Calu3 (cell line): ENCODE data around the gene PLCXD3. TPM values are rescaled to one million over a fixed set of nuclear protein-coding genes. Genes with fewer than 3 reads are reported as not detected.

Experiments
- BruUV-seq: library from RNA; stranded (reverse); fragments of 400-500 nt; replicated peaks from 2 replicates; lab custom pipeline; 2021; lab: Mats Ljungman, UMichigan
- CTCF ChIA-PET: fragments of 300-600 bp; sonication (Branson Sonifier 250); formaldehyde crosslinking; loops from one replicate; lab custom pipeline; 2022; ENCODE audit warnings: antibody characterized with exemption; lab: Charles Lee
- DNase-seq: peaks from one replicate; pipeline ENCODE4 v3.0.0; 2022
- H3K27ac Mint-ChIP-seq: one replicate; pipeline ENCODE4 v1.8.0; 2022; ENCODE audit warnings: mixed read lengths; ENCODE audit not compliant: unreplicated experiment
- H3K27me3 Mint-ChIP-seq: one replicate; pipeline ENCODE4 v1.8.0; 2022; ENCODE audit warnings: mixed read lengths; ENCODE audit not compliant: unreplicated experiment
- H3K36me3 Mint-ChIP-seq: one replicate; pipeline ENCODE4 v1.8.0; 2022; ENCODE audit warnings: mild to moderate bottlenecking, moderate library complexity, mixed read lengths; ENCODE audit not compliant: insufficient read depth, unreplicated experiment
- H3K4me1 Mint-ChIP-seq: one replicate; pipeline ENCODE4 v1.8.0; 2022; ENCODE audit warnings: mild to moderate bottlenecking, low read depth, mixed read lengths; ENCODE audit not compliant: unreplicated experiment
- H3K4me3 Mint-ChIP-seq: one replicate; pipeline ENCODE4 v1.8.0; 2022; ENCODE audit warnings: mild to moderate bottlenecking, low read depth, moderate library complexity, mixed read lengths; ENCODE audit not compliant: unreplicated experiment
- H3K9me3 Mint-ChIP-seq: one replicate; pipeline ENCODE4 v1.8.0; 2022; ENCODE audit warnings: low read depth, mixed read lengths; ENCODE audit not compliant: unreplicated experiment
- CTCF ChIP-seq: fragments of 200-600 bp; IDR thresholded peaks from one replicate; pipeline ENCODE4 v1.8.0; 2022; ENCODE audit warnings: antibody characterized with exemption; ENCODE audit not compliant: unreplicated experiment
- intact Hi-C: fragments of 100-400 bp; cut with micrococcal nuclease; formaldehyde crosslinking; loops from one replicate; pipeline ENCODE4 v1.10.0; 2022; ENCODE audit not compliant: unreplicated experiment
- total RNA-seq: library from RNA; stranded (reverse); gene quantifications from 2 replicates; pipeline ENCODE4 v1.2.3, GENCODE V29; 2022

Gene PLCXD3
- total RNA-seq, 1 experiment from 2014 or later, result not detected

DNA sequence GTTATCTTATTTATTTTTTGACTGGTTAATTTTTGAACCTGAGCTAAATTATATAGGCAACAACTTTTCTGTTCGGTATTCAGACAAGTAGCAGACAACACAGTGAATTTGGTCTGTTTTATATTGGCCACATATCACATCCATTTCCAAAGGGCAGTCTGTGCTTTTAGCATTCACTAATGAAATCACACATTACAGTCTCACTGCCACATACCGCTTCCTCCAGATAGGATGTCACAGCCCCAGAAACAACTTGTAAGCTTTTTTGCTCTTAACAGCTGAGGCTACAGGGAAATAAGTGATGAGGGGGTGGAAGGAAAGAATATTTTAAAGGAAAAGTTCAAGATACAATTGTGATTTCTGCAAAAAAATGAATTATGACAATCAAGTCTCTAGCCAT, 140.6 kb downstream of the PLCXD3 start:
- Mint-ChIP-seq H3K36me3 (no peaks in the 10 kb centered on the region), H3K4me3 (no peak overlapping the region)
- intact Hi-C loops, result no loop called here

GRCh38 chr5:41368158-41368557, 142.2 kb downstream of the PLCXD3 start:
- no peak for TF ChIP-seq CTCF
- intact Hi-C loops, result no loop called here
- no TSS peak for BruUV-seq
- no peak for DNase-seq
- Mint-ChIP-seq H3K36me3 (no peaks in the 10 kb centered on the region), H3K27ac (no peak overlapping the region), H3K4me1 (no peaks in the 10 kb centered on the region), H3K27me3 (no peaks in the 10 kb centered on the region), H3K4me3 (no peak overlapping the region), H3K9me3 (no peaks in the 10 kb centered on the region)
- CTCF ChIA-PET, result no interaction called here

More for the DNA sequence above, 140.6 kb downstream of the PLCXD3 start:
- Mint-ChIP-seq H3K9me3 (no peaks in the 10 kb centered on the region), H3K4me1 (no peaks in the 10 kb centered on the region), H3K27ac (no peak overlapping the region), H3K27me3 (no peaks in the 10 kb centered on the region)
- BruUV-seq, result no TSS peak
- DNase-seq, result no peak
- no peak for TF ChIP-seq CTCF
- CTCF ChIA-PET, result interaction anchor here (0.5 kb wide), 1 partner anchor 272 kb away, joined by 3 read pairs; no protein-coding TSS in a partner anchor

DNA sequence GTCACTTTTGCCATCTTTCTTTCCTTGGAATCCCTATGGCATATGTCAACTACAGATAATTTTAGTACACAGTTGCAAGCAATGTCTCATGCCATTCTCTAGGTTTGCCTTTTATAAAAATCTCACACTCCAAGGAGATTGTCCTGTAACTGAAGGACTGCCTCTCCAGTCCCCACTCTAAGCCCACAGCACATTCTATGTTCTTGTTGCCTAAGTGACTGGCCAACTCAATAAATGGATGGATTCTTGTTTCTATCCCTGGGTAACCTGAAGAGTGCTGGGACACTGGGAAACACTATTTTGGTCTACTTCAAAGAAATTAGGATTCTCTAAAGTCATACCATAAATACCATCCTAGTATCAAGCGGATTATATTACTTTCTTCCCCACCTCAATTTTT, 145.0 kb downstream of the PLCXD3 start:
- CTCF ChIA-PET, result no interaction called here
- TF ChIP-seq CTCF, result no peak
- BruUV-seq, result no TSS peak
- H3K27ac Mint-ChIP-seq, result no peak overlapping the region
- intact Hi-C loops, result no loop called here
- H3K9me3 Mint-ChIP-seq, result no peaks in the 10 kb centered on the region
- H3K36me3 Mint-ChIP-seq, result no peaks in the 10 kb centered on the region
- no peak overlapping the region for H3K4me3 Mint-ChIP-seq
- H3K27me3 Mint-ChIP-seq, result no peaks in the 10 kb centered on the region
- H3K4me1 Mint-ChIP-seq, result no peaks in the 10 kb centered on the region
- DNase-seq, result no peak

DNA sequence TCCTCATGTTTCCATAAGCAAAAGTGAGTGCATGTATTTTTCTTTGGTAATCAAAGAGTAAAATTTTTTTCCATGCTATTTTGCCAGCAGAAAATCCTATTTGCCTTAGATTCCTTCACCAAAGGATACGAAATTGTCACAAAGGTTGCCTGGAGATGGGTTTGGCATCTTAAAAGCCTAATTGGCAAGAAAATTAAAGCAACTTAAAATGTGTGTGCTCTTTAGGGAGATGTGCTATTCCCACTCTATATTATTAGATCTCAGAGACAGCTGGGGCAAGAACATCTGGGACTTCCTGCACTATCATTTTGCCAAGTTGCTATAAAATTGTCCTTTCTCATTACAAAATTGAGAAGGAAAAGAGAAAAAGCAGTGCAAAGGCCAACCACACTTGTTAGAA, 146.1 kb downstream of the PLCXD3 start:
- intact Hi-C loops, result no loop called here
- H3K27ac Mint-ChIP-seq, result no peak overlapping the region
- no TSS peak for BruUV-seq
- H3K27me3 Mint-ChIP-seq, result no peaks in the 10 kb centered on the region
- no peaks in the 10 kb centered on the region for H3K4me1 Mint-ChIP-seq
- CTCF ChIA-PET, result no interaction called here
- H3K36me3 Mint-ChIP-seq, result no peaks in the 10 kb centered on the region
- H3K9me3 Mint-ChIP-seq, result no peaks in the 10 kb centered on the region
- H3K4me3 Mint-ChIP-seq, result no peak overlapping the region
- no peak for DNase-seq
- no peak for TF ChIP-seq CTCF
